SK-N-SH treated with all-trans-retinoic acid at 6 μM for 48 hours (cell line): ENCODE measurements around the gene WWC2.

Source experiments
- ARNTL ChIP-seq: fragments of 450-650 bp; formaldehyde crosslinking; IDR thresholded peaks from 2 replicates; pipeline ENCODE4 v1.5.0; 2020; ENCODE audit warnings: low read depth, mild to moderate bottlenecking, moderate library complexity, borderline replicate concordance
- BACH2 ChIP-seq: fragments of 250-450 bp; sonication (Bioruptor Pico); IDR thresholded peaks from 2 replicates; pipeline ENCODE4 v1.9.0; 2021; ENCODE audit warnings: mild to moderate bottlenecking, borderline replicate concordance
- GLIS3 ChIP-seq: fragments of 250-450 bp; sonication (Bioruptor Pico); IDR thresholded peaks from 2 replicates; pipeline ENCODE4 v1.5.0; 2020; ENCODE audit warnings: mild to moderate bottlenecking, moderate library complexity
- OSR1 ChIP-seq: fragments of 250-450 bp; sonication (Bioruptor Pico); IDR thresholded peaks from 2 replicates; pipeline ENCODE4 v1.8.0; 2022; ENCODE audit warnings: moderate library complexity, mild to moderate bottlenecking, inconsistent platforms
- TCF4 ChIP-seq: fragments of 250-450 bp; sonication (Bioruptor Pico); IDR thresholded peaks from 2 replicates; pipeline ENCODE4 v1.8.0; 2021; ENCODE audit warnings: mild to moderate bottlenecking, moderate library complexity, borderline replicate concordance
- TOX ChIP-seq: fragments of 250-450 bp; sonication (Bioruptor Pico); IDR thresholded peaks from 2 replicates; pipeline ENCODE4 v1.8.0; 2021; ENCODE audit warnings: mild to moderate bottlenecking, moderate library complexity, borderline replicate concordance
- ZC3H10 ChIP-seq: fragments of 250-450 bp; sonication (Bioruptor Pico); IDR thresholded peaks from 2 replicates; pipeline ENCODE4 v1.5.1; 2021; ENCODE audit warnings: mild to moderate bottlenecking, moderate library complexity
- ZFP3 ChIP-seq: fragments of 250-450 bp; sonication (Bioruptor Pico); IDR thresholded peaks from 2 replicates; pipeline ENCODE4 v1.5.0; 2020; ENCODE audit warnings: mild to moderate bottlenecking, moderate library complexity
- ZFP30 ChIP-seq: fragments of 450-650 bp; formaldehyde crosslinking; IDR thresholded peaks from 2 replicates; pipeline ENCODE4 v1.5.0; 2022; ENCODE audit warnings: mild to moderate bottlenecking, moderate library complexity
- ZNF565 ChIP-seq: fragments of 450-650 bp; formaldehyde crosslinking; conservative IDR thresholded peaks from 2 replicates; pipeline ENCODE4 v1.5.0; 2020; ENCODE audit warnings: low read depth, mild to moderate bottlenecking, moderate library complexity
- TF ChIP-seq, protein P1 (sequence below): fragments of 250-450 bp; sonication (Bioruptor Pico); IDR thresholded peaks from 2 replicates; pipeline ENCODE4 v1.8.0; 2020; ENCODE audit warnings: mild to moderate bottlenecking, moderate library complexity, borderline replicate concordance
- TF ChIP-seq, protein P2 (sequence below): fragments of 250-450 bp; sonication (Bioruptor Pico); IDR thresholded peaks from 2 replicates; pipeline ENCODE4 v1.5.1; 2021; ENCODE audit warnings: mild to moderate bottlenecking, moderate library complexity
- TF ChIP-seq, protein P3 (sequence below): fragments of 250-450 bp; sonication (Bioruptor Pico); IDR thresholded peaks from 2 replicates; pipeline ENCODE4 v1.8.0; 2021; ENCODE audit warnings: low read depth, mild to moderate bottlenecking, moderate library complexity, borderline replicate concordance
- TF ChIP-seq, protein P4 (sequence below): fragments of 250-450 bp; sonication (Bioruptor Pico); IDR thresholded peaks from 2 replicates; pipeline ENCODE4 v1.5.1; 2020; ENCODE audit warnings: low read depth, mild to moderate bottlenecking, moderate library complexity

DNA sequence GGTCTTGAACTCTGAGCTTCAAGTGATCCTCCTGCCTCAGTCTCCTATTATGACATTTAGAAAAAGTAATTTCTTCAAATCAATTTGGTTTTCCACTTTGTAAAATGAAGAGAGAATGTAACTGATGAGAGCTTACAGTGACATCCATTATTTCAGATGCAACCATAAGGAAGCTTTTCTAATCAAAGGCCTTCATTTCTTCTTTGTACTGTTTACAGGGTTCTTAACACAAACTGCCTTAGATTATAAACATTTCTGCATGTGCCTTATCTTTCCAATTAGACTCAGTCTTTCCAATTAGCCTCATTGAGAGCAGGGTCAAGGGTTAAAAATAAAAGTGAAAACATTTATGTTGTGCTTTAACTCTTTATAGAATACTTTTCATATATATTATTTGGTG lies 71.8 kb downstream of the WWC2 start:
- TF ChIP-seq ZC3H10 (no peak), ARNTL (CRISPR knock-in tag) (no peak), ZFP30 (CRISPR knock-in tag) (no peak), ZFP3 (CRISPR knock-in tag) (no peak), TCF4 (CRISPR knock-in tag) (no peak), TOX (CRISPR knock-in tag) (no peak), BACH2 (CRISPR knock-in tag) (no peak), GLIS3 (CRISPR knock-in tag) (no peak), OSR1 (CRISPR knock-in tag) (no peak), ZNF565 (CRISPR knock-in tag) (no peak)
- TF ChIP-seq, protein P1, sequence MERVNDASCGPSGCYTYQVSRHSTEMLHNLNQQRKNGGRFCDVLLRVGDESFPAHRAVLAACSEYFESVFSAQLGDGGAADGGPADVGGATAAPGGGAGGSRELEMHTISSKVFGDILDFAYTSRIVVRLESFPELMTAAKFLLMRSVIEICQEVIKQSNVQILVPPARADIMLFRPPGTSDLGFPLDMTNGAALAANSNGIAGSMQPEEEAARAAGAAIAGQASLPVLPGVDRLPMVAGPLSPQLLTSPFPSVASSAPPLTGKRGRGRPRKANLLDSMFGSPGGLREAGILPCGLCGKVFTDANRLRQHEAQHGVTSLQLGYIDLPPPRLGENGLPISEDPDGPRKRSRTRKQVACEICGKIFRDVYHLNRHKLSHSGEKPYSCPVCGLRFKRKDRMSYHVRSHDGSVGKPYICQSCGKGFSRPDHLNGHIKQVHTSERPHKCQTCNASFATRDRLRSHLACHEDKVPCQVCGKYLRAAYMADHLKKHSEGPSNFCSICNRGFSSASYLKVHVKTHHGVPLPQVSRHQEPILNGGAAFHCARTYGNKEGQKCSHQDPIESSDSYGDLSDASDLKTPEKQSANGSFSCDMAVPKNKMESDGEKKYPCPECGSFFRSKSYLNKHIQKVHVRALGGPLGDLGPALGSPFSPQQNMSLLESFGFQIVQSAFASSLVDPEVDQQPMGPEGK, result no peak
- TF ChIP-seq, protein P2, sequence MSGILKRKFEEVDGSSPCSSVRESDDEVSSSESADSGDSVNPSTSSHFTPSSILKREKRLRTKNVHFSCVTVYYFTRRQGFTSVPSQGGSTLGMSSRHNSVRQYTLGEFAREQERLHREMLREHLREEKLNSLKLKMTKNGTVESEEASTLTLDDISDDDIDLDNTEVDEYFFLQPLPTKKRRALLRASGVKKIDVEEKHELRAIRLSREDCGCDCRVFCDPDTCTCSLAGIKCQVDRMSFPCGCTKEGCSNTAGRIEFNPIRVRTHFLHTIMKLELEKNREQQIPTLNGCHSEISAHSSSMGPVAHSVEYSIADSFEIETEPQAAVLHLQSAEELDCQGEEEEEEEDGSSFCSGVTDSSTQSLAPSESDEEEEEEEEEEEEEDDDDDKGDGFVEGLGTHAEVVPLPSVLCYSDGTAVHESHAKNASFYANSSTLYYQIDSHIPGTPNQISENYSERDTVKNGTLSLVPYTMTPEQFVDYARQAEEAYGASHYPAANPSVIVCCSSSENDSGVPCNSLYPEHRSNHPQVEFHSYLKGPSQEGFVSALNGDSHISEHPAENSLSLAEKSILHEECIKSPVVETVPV (CRISPR knock-in tag), result no peak
- TF ChIP-seq, protein P3, sequence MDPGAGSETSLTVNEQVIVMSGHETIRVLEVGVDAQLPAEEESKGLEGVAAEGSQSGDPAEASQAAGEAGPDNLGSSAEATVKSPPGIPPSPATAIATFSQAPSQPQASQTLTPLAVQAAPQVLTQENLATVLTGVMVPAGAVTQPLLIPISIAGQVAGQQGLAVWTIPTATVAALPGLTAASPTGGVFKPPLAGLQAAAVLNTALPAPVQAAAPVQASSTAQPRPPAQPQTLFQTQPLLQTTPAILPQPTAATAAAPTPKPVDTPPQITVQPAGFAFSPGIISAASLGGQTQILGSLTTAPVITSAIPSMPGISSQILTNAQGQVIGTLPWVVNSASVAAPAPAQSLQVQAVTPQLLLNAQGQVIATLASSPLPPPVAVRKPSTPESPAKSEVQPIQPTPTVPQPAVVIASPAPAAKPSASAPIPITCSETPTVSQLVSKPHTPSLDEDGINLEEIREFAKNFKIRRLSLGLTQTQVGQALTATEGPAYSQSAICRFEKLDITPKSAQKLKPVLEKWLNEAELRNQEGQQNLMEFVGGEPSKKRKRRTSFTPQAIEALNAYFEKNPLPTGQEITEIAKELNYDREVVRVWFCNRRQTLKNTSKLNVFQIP, result no peak
- TF ChIP-seq, protein P4, sequence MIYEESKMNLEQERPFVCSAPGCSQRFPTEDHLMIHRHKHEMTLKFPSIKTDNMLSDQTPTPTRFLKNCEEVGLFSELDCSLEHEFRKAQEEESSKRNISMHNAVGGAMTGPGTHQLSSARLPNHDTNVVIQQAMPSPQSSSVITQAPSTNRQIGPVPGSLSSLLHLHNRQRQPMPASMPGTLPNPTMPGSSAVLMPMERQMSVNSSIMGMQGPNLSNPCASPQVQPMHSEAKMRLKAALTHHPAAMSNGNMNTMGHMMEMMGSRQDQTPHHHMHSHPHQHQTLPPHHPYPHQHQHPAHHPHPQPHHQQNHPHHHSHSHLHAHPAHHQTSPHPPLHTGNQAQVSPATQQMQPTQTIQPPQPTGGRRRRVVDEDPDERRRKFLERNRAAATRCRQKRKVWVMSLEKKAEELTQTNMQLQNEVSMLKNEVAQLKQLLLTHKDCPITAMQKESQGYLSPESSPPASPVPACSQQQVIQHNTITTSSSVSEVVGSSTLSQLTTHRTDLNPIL (CRISPR knock-in tag), result no peak
